ENCODE results near the gene PEAR1.

Gene PEAR1

DNA sequence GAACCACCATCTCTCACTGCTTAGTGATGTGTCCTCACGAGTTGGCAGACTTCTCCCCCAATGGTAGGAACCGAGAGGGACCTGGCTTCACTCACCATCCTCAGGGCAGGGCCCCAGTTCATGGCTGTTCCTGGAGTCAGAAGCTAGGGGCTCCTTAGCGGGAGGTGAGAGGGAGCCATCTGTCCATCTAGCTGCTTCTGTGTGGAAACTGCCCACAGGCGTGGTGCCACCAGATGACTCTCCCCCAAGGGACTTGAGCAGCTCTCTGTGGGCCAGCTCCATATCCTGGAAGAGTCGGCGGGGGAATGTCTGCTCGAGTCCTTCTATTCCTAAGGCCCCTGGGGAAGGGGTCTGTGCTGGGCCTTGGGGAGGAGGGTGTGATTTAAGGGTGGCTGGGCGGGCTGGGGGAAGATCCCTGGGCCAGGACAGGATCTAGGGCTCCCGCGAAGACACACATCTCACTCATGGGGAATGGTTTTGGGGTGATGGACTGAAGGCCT lies 43.3 kb downstream of the PEAR1 start:
- no peak for DNase-seq (ENCODE audit: low read depth, low spot score)

DNA sequence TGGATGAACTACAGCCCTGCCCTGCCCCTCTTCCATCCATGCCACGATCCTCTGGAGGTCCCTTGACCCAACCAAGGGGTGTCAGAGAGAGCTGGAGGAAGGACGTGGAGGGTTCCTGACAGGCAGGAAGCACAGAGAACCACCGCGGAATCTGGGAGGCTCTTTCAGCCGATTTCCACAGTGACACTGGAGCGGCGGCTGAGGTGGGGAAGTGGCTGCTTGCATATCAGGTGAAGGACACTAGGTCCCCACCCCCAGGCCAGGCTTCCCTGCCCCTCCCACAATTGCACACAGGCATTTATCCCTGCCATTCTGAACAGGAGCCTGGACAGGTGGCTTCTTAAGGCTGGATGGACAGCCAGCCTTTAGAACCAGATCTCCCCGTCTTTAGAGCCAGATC lies 44.4 kb downstream of the PEAR1 start:
- no peak for DNase-seq (ENCODE audit: low read depth, low spot score)

DNA sequence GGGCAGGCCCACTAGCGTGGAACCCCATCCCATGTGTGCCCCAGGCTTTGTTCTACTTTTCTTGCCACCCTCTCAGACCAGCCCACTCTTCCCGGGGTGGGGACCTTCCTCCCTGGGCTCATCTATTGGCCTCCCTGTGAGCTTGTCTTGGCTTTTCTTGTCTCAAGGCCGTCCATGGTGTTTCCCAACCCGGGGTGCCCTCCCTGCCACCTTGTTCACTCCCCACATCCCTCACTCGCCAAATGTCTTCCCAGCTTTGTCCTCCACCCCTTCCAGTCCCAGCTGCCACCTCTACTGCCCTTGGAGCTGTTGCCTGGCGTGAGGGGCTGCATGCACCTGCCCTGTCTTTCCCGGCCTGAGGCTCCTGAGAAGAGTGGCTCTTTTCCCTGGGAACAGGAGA lies 45.3 kb downstream of the PEAR1 start:
- DNase-seq (ENCODE audit: low read depth, low spot score), result no peak

DNA sequence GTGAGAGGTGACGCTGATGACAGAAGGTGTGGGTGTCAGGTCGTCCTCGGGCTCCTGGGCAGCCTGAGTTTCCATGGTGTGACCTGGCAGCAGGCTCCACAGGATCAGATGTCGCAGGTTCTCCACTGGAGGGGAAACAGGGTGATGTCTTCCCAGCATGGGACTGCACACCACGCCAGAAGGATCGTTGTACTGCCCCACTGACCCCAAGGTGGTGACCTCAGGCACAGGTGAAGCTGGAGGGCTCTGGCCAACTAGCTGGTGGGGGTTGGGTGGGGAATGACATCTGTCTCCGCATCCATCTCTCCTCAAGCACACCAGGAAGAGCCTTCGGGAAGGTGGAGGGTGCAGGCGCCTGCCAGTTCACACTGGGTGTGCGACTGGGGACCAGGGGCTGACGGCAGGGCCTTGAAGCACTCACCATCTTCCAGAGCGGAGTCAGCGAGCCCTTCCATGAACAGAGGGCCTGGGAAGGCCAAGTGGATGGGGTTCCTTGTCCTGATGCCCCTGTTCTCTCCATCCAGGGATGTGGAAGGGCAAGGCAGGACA lies 46.3 kb downstream of the PEAR1 start:
- DNase-seq (ENCODE audit: low read depth, low spot score), result no peak

DNA sequence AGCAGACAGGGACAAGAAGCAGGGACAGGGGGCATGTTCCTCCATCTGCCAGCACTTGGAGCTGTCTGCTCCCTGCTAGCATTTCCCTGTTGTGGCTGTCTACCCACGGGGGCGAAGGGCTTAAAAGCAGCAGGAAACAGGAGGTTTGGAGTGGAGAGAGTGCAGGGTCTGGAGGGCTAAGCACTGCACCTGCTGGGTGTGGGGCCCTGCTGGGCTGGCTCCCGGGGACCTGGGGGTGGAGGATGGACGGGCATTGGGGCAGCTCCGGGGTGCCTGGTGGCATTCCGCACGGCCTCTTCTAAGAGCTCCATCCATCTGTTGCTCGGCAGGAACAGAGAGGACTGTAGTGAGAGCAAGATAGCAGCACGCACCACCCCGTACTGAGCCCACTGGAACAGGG lies 48.2 kb downstream of the PEAR1 start:
- DNase-seq (ENCODE audit: low read depth, low spot score), result no peak

DNA sequence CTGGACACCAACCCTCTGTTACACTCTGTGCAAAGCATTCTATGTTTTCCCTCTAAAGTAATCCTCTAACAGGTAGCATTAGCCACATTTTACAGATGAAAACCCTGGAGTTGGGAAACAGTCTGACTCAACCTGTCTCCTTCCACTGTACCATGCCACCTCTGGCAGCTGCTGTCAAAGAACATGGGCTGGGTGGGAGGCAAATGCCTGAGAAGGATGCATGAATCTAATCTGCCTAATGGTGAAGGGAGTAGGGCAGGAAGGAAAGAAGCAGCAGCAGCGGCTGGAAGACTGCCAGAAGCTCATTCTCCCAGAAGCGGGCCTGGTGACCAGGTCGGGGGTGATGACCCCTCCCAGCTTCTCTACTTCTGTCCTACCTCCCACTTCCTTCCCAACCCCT lies 48.7 kb downstream of the PEAR1 start:
- DNase-seq (ENCODE audit: low read depth, low spot score), result no peak

DNA sequence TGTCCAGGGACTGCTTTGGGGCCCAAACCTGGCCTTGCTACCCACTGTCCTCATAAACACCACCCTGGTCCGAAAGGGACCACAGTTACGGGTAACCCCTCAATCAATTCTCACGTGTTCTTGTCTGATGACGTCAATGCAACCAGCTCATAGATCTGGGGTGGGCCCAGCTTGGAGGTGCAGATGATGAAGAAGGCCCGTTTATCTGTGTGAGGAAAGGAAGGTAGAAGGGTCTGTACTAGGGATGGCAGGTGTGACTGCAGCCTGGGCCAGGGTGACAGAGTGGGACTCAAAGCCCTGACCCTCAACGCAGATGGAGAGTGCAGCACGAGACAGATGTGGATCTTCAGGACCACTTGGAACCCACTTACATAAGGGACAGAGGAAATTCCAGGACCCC lies 49.1 kb downstream of the PEAR1 start:
- DNase-seq (ENCODE audit: low read depth, low spot score), result no peak

DNA sequence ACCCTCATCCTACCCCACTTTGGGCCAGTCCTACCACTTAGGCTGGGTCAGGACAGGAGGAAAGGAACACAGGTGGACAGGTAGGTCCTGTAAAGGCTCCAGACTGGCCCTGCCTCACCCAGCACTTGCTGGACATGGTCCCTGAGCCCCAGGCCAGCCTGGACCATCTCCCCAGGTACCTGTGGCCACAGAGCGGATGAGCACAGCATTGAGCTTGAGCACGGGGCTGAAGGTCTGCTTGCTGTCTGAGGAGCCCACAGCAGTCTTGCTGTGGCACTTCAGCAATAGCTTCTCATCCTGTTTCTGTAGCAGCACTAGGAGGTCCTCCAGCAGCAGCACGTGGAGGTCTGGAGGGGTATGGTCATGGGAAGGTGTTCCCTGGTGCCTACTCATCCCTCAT lies 50.2 kb downstream of the PEAR1 start:
- DNase-seq (ENCODE audit: low read depth, low spot score), result no peak

DNA sequence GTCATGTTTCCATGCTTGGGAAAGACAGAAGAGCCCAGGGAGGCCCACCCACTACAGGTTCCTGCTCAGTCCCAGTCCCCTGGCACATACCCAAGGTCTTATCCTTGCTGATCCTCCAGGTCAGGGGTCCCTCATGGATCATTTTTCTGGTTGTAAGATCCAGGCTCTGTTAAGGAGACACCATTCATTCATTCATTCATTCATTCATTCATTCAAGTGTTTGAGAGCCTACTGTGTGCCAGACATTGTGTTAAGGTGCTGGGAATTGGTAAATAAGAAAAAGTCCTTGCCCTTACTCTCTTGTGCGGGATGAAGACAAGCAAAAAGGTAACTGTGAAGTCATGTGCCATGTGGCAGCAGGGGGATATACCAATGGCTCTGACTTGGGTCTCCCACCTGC lies 50.8 kb downstream of the PEAR1 start:
- DNase-seq (ENCODE audit: low read depth, low spot score), result no peak

DNA sequence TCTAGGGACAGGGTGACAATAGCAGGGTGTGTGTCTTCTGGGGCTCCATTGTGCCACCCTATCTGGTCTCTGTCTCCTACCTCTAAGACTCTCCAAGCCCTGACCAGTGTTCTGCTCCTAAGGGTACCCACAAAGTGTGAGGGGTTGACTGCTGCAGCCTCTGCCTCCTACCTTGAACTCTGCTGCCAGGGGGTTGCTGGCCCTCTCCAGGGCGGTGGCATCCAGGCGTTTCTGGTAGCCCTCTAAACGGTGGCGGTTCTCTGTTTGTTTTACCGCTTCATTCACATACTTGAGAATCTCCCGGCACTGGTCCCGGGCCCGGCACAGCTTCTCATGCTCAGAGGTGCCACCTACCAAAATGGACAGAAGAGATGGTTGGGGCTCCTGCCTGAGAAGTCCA lies 51.3 kb downstream of the PEAR1 start:
- DNase-seq (ENCODE audit: low read depth, low spot score), result no peak

DNA sequence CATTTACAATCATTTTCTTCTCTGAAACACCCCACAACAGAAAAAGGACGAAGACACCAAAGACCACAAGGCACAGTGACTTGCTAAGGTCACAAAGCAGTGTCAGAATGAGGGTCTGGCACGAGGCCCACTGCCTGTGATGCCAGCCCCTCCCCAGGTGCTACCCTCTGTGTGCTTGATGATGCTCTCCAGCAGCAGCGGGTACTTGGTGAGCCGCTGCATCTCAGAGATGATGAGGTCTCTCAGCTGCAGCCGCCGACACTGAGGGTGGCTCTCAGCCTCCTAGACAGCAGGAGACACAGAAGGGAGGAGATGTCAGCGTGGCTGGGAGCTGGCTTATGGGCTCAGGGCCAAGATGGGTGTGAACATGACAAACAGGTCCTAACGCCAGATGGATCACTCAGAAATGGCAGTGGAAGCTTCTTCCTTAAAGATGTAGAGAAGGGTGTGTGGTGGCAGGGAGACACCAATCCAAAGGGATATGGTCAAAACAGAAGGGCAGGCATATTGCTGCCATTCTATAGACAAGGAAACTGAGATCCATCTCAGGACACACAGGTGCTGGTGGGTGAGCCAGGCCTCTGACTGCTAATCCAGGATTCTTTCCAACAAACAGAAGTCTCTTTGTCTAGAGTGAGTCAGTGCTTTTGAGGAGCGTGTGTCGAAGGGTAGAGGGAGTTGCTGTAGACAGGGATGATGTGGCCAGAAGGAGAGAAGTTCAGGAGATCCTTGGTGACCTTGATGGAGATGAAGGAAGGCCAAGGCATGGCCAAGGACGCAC lies 52.6 kb downstream of the PEAR1 start:
- DNase-seq (ENCODE audit: low read depth, low spot score), result no peak

DNA sequence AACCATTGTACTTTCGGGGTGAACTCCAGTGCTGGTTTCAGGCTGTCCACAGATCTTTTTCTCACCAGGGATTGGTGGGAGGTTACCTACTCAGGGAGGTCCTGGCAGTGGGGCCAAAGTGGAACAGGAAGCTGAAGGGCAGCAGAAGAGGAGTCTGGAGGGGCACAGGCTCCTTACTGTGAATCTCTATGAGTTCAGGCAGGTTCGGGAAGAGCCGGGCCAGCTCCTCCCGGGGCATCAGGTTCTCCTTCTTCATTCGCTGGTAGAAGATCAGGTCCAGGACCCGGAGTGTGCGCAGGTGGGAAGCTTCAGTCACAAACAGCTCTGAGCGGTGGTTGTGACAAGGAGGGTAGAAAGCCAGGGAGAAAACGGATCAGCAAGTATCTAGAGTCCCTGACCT lies 53.6 kb downstream of the PEAR1 start:
- DNase-seq (ENCODE audit: low read depth, low spot score), result no peak

DNA sequence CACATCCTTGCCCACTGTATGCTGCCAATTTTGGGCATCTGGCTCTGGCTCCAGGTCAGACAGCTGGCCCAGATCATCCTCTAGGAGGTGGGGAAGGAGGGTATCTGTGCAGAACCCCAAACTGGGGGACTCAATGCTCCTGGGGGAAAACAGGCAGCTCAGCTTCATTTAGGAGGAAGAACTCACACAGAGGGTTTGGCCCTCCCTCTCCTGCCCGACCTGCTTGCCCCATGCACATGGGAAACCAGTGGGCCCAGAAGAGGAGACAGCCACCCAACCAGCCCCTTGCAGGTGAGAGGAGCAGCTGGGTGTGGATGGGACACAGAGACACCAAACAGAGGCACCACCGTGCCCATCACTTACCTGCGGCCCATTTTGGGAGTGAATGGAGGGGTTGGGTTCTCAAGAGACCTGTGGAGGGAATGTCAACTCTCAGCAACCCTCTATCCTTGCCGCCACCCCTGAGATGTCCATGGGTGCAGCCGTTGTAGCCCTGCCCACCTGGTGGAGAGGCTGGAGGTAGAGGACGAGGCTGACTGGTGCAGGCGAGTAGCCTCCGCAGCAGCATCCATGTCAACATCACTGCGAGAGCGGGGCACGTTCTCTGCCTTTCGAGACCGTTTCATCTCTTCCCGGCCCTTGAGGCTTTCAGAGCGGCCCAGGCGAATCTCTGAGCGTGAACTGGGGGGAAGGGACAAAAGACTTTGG lies 54.5 kb downstream of the PEAR1 start:
- no peak for DNase-seq (ENCODE audit: low read depth, low spot score)

DNA sequence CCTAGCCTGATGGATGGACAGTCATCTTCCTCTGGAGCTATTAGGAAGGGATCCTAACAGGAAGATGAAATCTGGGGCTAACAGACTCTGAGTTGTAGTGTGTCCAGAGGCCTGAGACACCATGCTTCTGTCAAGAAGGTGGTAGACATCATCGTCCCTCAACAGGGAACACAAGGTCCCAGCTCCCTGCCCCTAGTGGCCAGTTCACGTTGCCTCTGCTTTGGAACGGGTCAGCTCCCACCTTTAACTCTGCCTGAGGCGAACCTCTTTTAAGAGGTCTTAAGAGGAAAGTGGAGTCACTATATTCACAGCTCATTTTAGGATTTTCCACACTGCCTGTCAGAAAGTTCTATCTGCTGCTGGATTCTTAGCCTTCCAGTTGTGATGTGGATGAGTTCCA lies 55.2 kb downstream of the PEAR1 start:
- peak; percentile 55 for DNase-seq (ENCODE audit: low read depth, low spot score)

DNA sequence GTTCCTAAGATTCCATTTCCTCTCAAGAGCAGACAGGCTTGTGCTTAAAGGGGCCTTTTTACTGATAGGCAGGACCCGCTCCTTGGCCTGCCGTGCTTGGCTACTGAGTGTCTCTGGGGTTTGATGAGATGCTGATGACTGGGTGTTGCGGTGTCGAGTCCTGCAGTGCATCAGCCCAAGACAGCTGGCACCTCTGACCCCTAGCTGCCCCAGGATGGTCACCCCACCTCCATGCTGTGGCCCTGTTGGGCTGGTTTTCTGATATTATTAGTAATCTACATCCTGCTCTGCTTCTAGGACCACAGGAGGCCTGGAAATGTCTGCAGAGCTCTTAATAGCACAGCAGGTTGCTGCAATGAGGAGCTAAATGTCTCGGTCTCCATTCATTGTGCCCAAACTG lies 55.6 kb downstream of the PEAR1 start:
- peak; percentile 40 for DNase-seq (ENCODE audit: low read depth, low spot score)

DNA sequence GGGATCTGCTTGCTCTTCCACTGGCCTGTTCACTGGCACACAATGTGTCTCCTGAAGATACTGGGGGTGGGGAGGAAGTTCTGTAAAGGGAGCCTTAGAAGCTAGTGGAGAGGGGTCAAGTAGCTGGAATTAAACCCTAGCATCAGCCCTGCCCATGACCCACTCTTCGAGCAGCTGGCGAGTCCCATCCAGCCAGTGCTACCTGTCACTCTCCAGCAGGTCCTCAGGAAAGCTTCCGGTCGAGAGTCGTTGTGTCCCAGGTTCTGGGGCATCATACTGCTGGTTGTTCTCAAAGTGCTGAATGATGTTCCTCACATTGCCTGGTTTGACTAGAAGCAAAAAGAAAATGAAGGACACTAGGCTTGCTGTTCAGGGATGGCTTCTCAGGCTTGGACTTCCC lies 57.9 kb downstream of the PEAR1 start:
- DNase-seq (ENCODE audit: low read depth, low spot score), result no peak

DNA sequence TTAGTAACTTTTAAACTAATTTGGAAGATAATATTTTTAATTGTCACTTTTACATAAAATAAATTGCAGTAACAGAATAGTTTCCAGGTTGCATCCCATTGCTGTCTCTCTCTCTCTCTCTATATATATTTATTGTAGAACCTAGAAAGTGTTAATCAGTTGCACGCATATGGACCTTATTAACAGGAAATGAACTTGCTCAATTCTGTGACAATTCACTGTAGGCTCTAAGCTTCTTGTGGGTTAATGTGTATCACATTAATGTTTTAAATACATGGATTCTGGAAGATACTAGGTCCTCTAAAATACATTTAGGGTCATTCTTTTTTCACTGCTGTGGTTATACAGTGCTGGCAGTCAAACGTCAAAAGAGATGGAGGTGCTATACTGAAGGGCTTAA lies 60.1 kb downstream of the PEAR1 start:
- no peak for DNase-seq (ENCODE audit: low read depth, low spot score)

DNA sequence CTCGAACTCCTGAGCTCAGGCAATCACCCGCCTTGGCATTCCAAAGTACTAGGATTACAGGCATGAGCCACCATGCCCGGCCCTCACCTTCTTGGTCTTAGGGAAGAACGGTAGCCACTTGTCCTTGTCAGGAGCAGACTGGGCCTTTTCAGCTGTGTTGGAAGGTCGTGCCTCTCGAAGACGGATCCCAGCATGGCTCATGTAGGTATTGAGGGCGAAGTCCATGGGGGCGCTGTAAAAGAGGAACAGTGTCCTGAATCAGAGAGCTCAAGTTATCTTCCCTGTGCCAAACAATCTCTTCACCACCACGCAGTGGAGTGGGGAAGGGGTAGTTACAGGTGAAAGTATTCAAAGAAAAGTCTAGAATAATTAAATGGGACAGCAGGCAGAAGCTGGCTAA lies 62.8 kb downstream of the PEAR1 start:
- no peak for DNase-seq (ENCODE audit: low read depth, low spot score)

DNA sequence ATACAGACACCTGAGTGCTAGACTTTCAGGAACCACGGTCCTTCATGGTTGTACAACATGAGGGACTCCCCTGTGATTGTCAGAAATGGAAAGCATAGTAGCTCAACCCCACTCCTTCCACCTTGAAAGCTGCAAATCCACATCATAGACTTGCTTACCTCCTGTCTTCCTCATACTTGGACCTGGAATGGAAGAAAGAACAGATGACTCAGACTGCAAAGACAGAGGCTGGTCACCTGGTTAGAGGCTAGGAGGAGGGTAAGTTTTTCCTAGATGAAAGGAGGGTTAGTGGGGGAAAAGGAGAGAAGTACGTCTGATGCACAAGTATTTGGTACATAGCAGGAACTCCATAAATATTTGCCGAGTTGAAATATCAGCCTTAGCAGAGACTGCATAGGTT lies 64.1 kb downstream of the PEAR1 start:
- DNase-seq (ENCODE audit: low read depth, low spot score), result no peak

DNA sequence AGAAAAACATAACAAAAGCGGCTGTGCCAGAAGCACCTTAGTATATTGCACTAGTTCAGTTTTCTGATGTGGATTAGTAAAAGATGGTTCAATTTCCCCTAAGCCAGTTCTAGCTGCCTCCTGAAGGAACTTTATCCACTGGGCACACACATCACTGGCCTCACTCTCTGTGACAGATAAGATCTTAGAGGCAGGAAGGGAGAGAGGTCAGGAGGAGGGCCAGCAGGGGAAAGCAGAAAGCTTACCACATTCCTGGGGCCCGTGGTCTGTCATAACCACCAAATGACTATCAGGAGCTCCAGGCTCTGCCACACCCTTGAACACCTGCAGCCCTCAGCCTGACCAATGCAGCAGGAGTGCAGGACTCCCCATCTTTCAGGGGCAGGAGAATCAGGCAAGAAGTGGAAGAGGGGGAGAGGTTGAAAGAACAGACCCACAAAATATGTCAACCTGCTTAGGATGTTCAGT lies 64.8 kb downstream of the PEAR1 start:
- DNase-seq (ENCODE audit: low read depth, low spot score), result no peak

DNA sequence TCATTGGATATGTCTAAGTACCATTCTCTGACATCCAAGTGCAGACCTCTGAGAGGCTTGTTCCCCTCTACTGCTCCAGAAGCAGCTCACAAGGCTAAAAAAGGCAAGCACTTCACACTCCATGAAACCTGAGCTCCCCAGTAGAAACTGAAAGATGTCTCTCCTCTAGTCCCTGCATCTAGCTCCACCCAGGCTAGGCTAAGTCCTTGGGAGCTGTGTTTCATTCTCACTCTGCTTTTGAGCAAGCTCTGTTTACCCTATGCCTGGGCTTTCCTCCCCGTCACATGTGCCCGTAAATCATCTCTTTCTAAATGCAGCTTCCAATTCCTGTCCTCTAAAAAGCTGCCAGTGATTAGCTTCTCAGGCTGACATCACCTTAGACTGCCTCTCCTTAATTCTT lies 65.9 kb downstream of the PEAR1 start:
- no peak for DNase-seq (ENCODE audit: low read depth, low spot score)

DNA sequence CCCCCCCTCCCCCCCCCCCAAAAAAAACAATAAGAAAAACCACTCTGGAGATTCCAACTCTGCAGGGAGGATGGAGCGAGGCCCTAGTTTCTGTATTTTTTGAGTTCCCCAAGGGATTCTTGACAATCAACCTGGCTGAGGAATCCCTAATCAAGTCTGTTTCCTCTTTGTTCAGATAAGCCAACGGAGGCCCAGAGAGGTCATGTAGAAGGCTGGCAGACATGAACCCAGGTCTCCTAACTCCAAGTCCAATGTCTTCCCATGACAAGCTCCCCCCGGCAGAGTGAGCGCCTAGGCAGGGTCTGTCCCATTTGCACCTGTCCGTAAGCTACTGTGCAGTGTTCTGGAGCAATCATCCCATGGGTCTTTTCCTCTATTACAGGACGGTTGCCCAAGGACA lies 66.4 kb downstream of the PEAR1 start:
- DNase-seq (ENCODE audit: low read depth, low spot score), result no peak

DNA sequence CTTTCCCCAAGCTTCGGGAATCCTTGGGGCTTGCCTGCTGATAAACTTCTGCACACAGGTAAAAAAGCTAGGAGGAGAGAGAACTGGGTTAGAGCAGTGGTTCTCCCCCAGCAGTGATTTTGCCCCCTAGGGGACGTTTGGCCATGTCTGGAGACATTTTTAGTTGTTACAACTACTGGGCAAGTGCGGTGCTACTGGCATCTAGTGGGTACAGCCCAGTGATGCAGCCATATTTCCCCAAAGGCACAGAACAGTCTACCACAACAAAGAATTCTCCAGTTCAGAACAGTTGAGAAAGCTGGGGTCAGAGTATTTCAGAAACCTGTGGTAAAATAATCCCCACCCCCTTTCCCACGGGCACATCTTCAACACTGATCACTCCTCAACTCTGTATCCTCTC lies 68.2 kb downstream of the PEAR1 start:
- peak; percentile 8 for DNase-seq (ENCODE audit: low read depth, low spot score)
